B cell (primary cell): ENCODE results near the gene DKK3. TPM values are rescaled to one million over a fixed set of nuclear protein-coding genes. Genes with fewer than 3 reads are reported as not detected.

Source experiments
- ATAC-seq: fragments of 200-7000 bp; cut with Tn5 transposase; one replicate; pipeline ENCODE4 v1.10.0; 2021; ENCODE audit warnings: low read depth, mild to moderate bottlenecking, moderate number of reproducible peaks, moderate library complexity
- CTCF ChIA-PET: fragments of 350-600 bp; sonication (Branson Sonifier 250); formaldehyde crosslinking; loops from one replicate; lab custom pipeline; 2021; ENCODE audit warnings: antibody characterized with exemption, inconsistent platforms; lab: Charles Lee
- POLR2A ChIA-PET: fragments of 350-600 bp; sonication (Branson Sonifier 250); formaldehyde crosslinking; loops from one replicate; lab custom pipeline; 2021; ENCODE audit warnings: antibody characterized with exemption; lab: Charles Lee
- DNase-seq: peaks from one replicate; pipeline ENCODE4 v3.0.0; 2013
- H2AFZ ChIP-seq: 2 replicates; pipeline ENCODE4 v1.6.1; 2012; ENCODE audit warnings: mild to moderate bottlenecking, low read depth, low read length; ENCODE audit not compliant: insufficient read depth, poor library complexity, severe bottlenecking
- H3K27ac ChIP-seq, 2 donors: 1 replicate in 1 of 2; 2 replicates in 1 of 2; pipeline ENCODE4 v1.5.1; 2012 to 2013; ENCODE audit warnings: low read length in 2 of 2, mild to moderate bottlenecking in 2 of 2, moderate library complexity in 1 of 2
- H3K27me3 ChIP-seq, 4 experiments: fragments of 200-600 bp in 1 of 4; sonication (generic) in 1 of 4; replicated peaks in 1 of 4; 1 replicate in 2 of 4; 2 replicates in 2 of 4; pipeline versions ENCODE4 v1.6.1 to v1.7.0; 2013 to 2016; ENCODE audit warnings: low read length in 3 of 4, mild to moderate bottlenecking in 2 of 4, mixed read lengths in 1 of 4, moderate library complexity in 1 of 4; ENCODE audit not compliant: insufficient read depth in 4 of 4, control insufficient read depth in 3 of 4; ENCODE audit errors: control extremely low read depth in 1 of 4
- H3K36me3 ChIP-seq, 2 experiments: replicated peaks in 1 of 2; 1 replicate in 1 of 2; 2 replicates in 1 of 2; pipeline versions ENCODE4 v1.6.1 to v1.7.1; 2013; ENCODE audit warnings: low read length in 1 of 2; ENCODE audit not compliant: insufficient read depth in 2 of 2, control insufficient read depth in 1 of 2; ENCODE audit errors: control extremely low read depth in 1 of 2, extremely low read depth in 1 of 2
- H3K4me1 ChIP-seq, 2 donors: fragments of 200-600 bp in 1 of 2; sonication (generic) in 1 of 2; 1 replicate in 1 of 2; 2 replicates in 1 of 2; pipeline versions ENCODE4 v1.5.1 to v1.6.1; 2013 to 2017; ENCODE audit warnings: low read length in 2 of 2; ENCODE audit not compliant: control insufficient read depth in 2 of 2, insufficient read depth in 2 of 2
- H3K4me2 ChIP-seq: replicated peaks from 2 replicates; pipeline ENCODE3; 2012; ENCODE audit warnings: mild to moderate bottlenecking, low read depth, low read length; ENCODE audit not compliant: poor library complexity, severe bottlenecking
- H3K4me3 ChIP-seq, 5 experiments: fragments of 200-600 bp in 1 of 5; sonication (generic) in 1 of 5; 1 replicate in 3 of 5; 2 replicates in 2 of 5; pipeline versions ENCODE4 v1.5.1 to v1.7.0; 2011 to 2016; ENCODE audit warnings: low read length in 4 of 5, mild to moderate bottlenecking in 4 of 5, low read depth in 2 of 5, control low read depth in 1 of 5, moderate library complexity in 1 of 5; ENCODE audit not compliant: insufficient read depth in 1 of 5; ENCODE audit errors: control extremely low read depth in 1 of 5, extremely low read depth in 1 of 5
- H3K79me2 ChIP-seq: fragments of 200-600 bp; sonication (generic); one replicate; pipeline ENCODE4 v1.6.0; 2016; ENCODE audit warnings: low read length; ENCODE audit not compliant: control insufficient read depth, insufficient read depth
- H3K9ac ChIP-seq: fragments of 200-600 bp; sonication (generic); 2 replicates; pipeline ENCODE4 v1.6.1; 2017; ENCODE audit warnings: mild to moderate bottlenecking, low read length, moderate library complexity
- H3K9me3 ChIP-seq, 3 donors: one replicate each; pipeline versions ENCODE4 v1.6.1 to v1.7.1; 2013; ENCODE audit warnings: low read length in 2 of 3; ENCODE audit not compliant: control insufficient read depth in 2 of 3, insufficient read depth in 1 of 3; ENCODE audit errors: control extremely low read depth in 1 of 3
- H4K20me1 ChIP-seq: 2 replicates; pipeline ENCODE4 v1.6.0; 2012; ENCODE audit warnings: mild to moderate bottlenecking, low read length; ENCODE audit not compliant: insufficient read depth, control insufficient read depth, poor library complexity, severe bottlenecking
- H3K27ac Mint-ChIP-seq: one replicate; pipeline ENCODE4 v1.8.0; 2021; ENCODE audit warnings: mixed read lengths
- H3K27me3 Mint-ChIP-seq: one replicate; pipeline ENCODE4 v1.8.0; 2021; ENCODE audit warnings: mixed read lengths
- H3K4me1 Mint-ChIP-seq: one replicate; pipeline ENCODE4 v1.8.0; 2021; ENCODE audit warnings: mixed read lengths
- H3K4me3 Mint-ChIP-seq: one replicate; pipeline ENCODE4 v1.8.0; 2021; ENCODE audit warnings: mixed read lengths
- H3K9me3 Mint-ChIP-seq: one replicate; pipeline ENCODE4 v1.8.0; 2022; ENCODE audit warnings: mixed read lengths; ENCODE audit not compliant: insufficient read depth
- EZH2 ChIP-seq: IDR thresholded peaks from 2 replicates; pipeline ENCODE4 v1.6.1; 2012; ENCODE audit warnings: borderline replicate concordance, low read depth, mild to moderate bottlenecking, moderate library complexity, low read length; ENCODE audit not compliant: insufficient read depth, poor library complexity, severe bottlenecking
- WGBS: methylation state at CpG from one replicate; pipeline ENCODE4 v1.1.5; 2013; ENCODE audit warnings: missing lambda C conversion rate; ENCODE audit not compliant: insufficient coverage; 5-methylcytosine and 5-hydroxymethylcytosine counted together
- intact Hi-C: fragments of 100-400 bp; cut with micrococcal nuclease; formaldehyde crosslinking; loops from one replicate; pipeline ENCODE4 v1.10.0; 2022
- polyA plus RNA-seq: library from polyadenylated mRNA; depleted of rRNA; stranded (reverse); fragments of >200 nt; gene quantifications from 2 replicates; pipeline ENCODE4 v1.2.3, GENCODE V29; 2012
- total RNA-seq, 2 donors: library from RNA; stranded (reverse); fragments of 120-200 nt in 1 of 2; gene quantifications; 1 replicate in 1 of 2; 2 replicates in 1 of 2; pipeline versions ENCODE4 v1.2.3 to v1.2.4, GENCODE V29; 2013 to 2022
- TF ChIP-seq, protein P1 (sequence below): fragments of 200-600 bp; IDR thresholded peaks from one replicate; pipeline ENCODE4 v1.8.0; 2022; ENCODE audit warnings: antibody characterized with exemption, mild to moderate bottlenecking

Gene DKK3
- total and polyA plus RNA-seq, 2 donors (not counting 1 experiment from before 2014, with no cell fraction given): 0.33 TPM; not detected in 1

- Histone ChIP-seq H3K79me2 (no peaks in the 10 kb centered on the region), H2AFZ (no peak overlapping the region), H3K4me1 (no peaks in the 10 kb centered on the region), H3K27ac (no peak overlapping the region), H4K20me1 (no peaks in the 10 kb centered on the region), H3K9me3 (no peaks in the 10 kb centered on the region), H3K9ac (no peak overlapping the region), H3K27me3 (no peaks in the 10 kb centered on the region), H3K4me2 (no peak overlapping the region), H3K36me3 (no peaks in the 10 kb centered on the region), H3K4me3 (no peak overlapping the region)
- DNase-seq (no peak), ATAC-seq (no peak)
- H3K4me3 Mint-ChIP-seq: no peak overlapping the region
- H3K27ac Mint-ChIP-seq: no peak overlapping the region
- TF ChIP-seq, protein P1, sequence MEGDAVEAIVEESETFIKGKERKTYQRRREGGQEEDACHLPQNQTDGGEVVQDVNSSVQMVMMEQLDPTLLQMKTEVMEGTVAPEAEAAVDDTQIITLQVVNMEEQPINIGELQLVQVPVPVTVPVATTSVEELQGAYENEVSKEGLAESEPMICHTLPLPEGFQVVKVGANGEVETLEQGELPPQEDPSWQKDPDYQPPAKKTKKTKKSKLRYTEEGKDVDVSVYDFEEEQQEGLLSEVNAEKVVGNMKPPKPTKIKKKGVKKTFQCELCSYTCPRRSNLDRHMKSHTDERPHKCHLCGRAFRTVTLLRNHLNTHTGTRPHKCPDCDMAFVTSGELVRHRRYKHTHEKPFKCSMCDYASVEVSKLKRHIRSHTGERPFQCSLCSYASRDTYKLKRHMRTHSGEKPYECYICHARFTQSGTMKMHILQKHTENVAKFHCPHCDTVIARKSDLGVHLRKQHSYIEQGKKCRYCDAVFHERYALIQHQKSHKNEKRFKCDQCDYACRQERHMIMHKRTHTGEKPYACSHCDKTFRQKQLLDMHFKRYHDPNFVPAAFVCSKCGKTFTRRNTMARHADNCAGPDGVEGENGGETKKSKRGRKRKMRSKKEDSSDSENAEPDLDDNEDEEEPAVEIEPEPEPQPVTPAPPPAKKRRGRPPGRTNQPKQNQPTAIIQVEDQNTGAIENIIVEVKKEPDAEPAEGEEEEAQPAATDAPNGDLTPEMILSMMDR: no peak
- TF ChIP-seq EZH2: no peak
- 57% methylated on average over 5 of the region's 8 CpGs for WGBS
- ChIA-PET POLR2A (no interaction called here), CTCF (interaction anchor here (0.6 kb wide), 1 partner anchor 8 kb away, joined by 4 read pairs; no protein-coding TSS in a partner anchor)
- H3K27me3 Mint-ChIP-seq: peaks cover 24% of the 10 kb centered on the region
- no peaks in the 10 kb centered on the region for H3K9me3 Mint-ChIP-seq
- intact Hi-C loops: no loop called here
- H3K4me1 Mint-ChIP-seq: no peaks in the 10 kb centered on the region
Observed at GRCh38 chr11:11989774-11990744, 18.4 kb downstream of the DKK3 start.

DNA sequence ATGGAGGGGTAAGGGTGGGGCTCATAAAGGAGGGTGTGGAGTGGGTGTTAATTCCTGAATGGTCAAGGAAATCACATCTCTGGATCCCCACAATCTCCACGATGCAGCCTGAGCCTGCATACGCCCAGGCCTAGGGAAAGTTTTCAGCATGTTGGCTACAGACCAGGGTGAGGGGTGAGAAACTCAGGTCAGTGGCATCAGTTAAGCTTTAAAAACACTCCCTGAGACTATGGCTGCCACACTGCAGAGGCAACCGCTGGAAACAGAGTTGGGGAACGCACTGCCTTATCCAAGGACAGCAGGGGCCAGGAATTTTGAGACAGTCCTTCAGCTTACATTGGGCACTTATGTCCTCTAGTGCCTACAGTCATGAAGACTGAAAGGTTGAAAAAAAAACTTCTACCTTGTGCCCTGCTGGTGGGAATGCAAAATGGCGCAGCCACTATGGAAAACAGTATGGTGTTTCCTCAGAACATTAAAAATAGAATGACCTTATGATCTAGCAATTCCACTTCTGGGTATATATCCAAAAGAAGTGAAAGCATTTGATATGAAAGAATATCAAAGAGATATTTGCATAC lies 19.7 kb downstream of the DKK3 start:
- Histone ChIP-seq H3K79me2 (no peaks in the 10 kb centered on the region), H3K27ac (no peak overlapping the region), H3K4me3 (no peak overlapping the region), H3K4me2 (no peak overlapping the region), H3K27me3 (no peaks in the 10 kb centered on the region), H3K36me3 (no peaks in the 10 kb centered on the region), H3K9ac (no peak overlapping the region), H2AFZ (no peak overlapping the region), H3K9me3 (no peaks in the 10 kb centered on the region), H4K20me1 (no peaks in the 10 kb centered on the region), H3K4me1 (no peaks in the 10 kb centered on the region)
- intact Hi-C loops: no loop called here
- no peak for TF ChIP-seq EZH2
- TF ChIP-seq, protein P1: no peak
- DNase-seq: no peak
- ChIA-PET CTCF (no interaction called here), POLR2A (no interaction called here)
- Mint-ChIP-seq H3K4me1 (no peaks in the 10 kb centered on the region), H3K27me3 (peaks cover 19% of the 10 kb centered on the region), H3K27ac (no peak overlapping the region), H3K9me3 (no peaks in the 10 kb centered on the region), H3K4me3 (no peak overlapping the region)
- no peak for ATAC-seq
- 96% methylated on average over 2 of the region's 5 CpGs for WGBS
